Measurements from ENCODE around the gene PIEZO1.

DNA sequence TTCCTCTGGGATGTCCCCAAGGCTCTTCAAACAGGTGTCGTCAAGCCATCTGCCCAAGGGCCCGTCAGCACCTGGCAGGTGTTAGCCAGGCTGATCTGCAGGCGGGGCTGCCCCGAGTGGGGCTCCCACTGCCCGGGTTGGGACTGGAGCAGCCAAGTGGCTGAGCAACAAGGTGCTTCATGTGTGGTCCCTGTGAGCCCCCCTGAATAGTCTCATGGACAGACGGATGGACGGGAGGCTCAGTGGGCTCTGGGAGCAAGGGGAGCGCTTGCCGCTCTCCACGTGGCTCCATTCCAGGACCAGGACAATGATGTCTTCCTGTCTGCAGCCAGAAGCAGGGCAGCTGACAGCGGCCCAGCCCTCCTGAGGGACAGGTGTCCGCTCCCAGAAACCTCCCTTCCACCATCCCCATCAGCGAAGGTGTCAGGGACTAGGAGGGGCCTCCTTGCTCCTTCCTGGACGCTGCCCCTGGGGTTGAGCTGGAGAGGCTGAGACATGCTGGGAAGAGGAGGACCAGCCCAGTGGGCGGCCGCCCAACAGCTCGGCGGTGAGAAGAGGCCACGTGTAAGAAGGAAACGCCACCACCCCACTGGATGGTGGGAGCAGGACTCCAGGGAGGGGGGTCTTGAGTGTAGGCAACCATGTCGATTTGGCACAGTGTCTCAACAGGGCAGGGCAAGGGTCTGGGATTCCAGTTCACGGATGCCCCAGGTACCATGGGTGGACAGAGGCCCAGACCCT, 108.3 kb downstream of the PIEZO1 start:
- no peak for TF ChIP-seq EZH2 (IDR thresholded peaks at IDR 0.05; ENCODE audit: low read length, missing control alignments)
- TF ChIP-seq, protein P1, sequence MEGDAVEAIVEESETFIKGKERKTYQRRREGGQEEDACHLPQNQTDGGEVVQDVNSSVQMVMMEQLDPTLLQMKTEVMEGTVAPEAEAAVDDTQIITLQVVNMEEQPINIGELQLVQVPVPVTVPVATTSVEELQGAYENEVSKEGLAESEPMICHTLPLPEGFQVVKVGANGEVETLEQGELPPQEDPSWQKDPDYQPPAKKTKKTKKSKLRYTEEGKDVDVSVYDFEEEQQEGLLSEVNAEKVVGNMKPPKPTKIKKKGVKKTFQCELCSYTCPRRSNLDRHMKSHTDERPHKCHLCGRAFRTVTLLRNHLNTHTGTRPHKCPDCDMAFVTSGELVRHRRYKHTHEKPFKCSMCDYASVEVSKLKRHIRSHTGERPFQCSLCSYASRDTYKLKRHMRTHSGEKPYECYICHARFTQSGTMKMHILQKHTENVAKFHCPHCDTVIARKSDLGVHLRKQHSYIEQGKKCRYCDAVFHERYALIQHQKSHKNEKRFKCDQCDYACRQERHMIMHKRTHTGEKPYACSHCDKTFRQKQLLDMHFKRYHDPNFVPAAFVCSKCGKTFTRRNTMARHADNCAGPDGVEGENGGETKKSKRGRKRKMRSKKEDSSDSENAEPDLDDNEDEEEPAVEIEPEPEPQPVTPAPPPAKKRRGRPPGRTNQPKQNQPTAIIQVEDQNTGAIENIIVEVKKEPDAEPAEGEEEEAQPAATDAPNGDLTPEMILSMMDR (conservative IDR thresholded peaks at IDR 0.05 in 1 of 2, IDR thresholded peaks at IDR 0.05 in 1 of 2; ENCODE audit: low read depth in 1 of 2, low read length in 2 of 2) = no peak

Data from fibroblast of lung (primary cell).